A549 (cell line): ENCODE measurements around the gene TMEM37. TPM values are rescaled to one million over a fixed set of nuclear protein-coding genes. Genes with fewer than 3 reads are reported as not detected.
A peak's percentile ranks its signal among the peaks of the same experiment; 100 is the strongest.

Experiments
- ATAC-seq, 2 experiments: fragments of 200-7000 bp in 1 of 2; fragments of >200 bp in 1 of 2; cut with Nextera tagmentation in 1 of 2; cut with Tn5 transposase in 1 of 2; 3 replicates each; pipeline versions ENCODE4 v1.8.0 to v1.9.1; 2018 to 2020; ENCODE audit warnings: mild to moderate bottlenecking in 1 of 2, moderate library complexity in 1 of 2
- CTCF ChIA-PET: fragments of 300-600 bp; sonication (Branson Sonifier 250); formaldehyde crosslinking; extraction: SDS; loops from one replicate; lab custom pipeline; 2021; ENCODE audit warnings: antibody characterized with exemption, inconsistent platforms; lab: Yijun Ruan, JAX
- POLR2A ChIA-PET: fragments of 350-600 bp; formaldehyde crosslinking; extraction: SDS; loops from one replicate; lab custom pipeline; 2021; ENCODE audit warnings: antibody characterized with exemption, inconsistent platforms; lab: Yijun Ruan, JAX
- DNase-seq, 2 experiments: peaks; one replicate each; pipeline versions ENCODE4 v3.0.0 to v3.0.0-alpha.2; 2011 to 2016; ENCODE audit warnings: low read depth in 1 of 2, low spot score in 1 of 2
- FAIRE-seq: peaks from 2 replicates; lab custom pipeline; 2011; peaks lifted over from hg19 to GRCh38; lab: Jason Lieb, UNC
- H3K27ac ChIP-seq, 2 experiments: fragments of >200 bp; sonication (Bioruptor Twin); formaldehyde crosslinking; 3 replicates each; pipeline ENCODE4 v1.5.1; 2016 to 2017
- H3K4me1 ChIP-seq: fragments of >200 bp; sonication (Bioruptor Twin); formaldehyde crosslinking; 3 replicates; pipeline ENCODE4 v1.6.1; 2016
- H3K4me2 ChIP-seq: fragments of >200 bp; sonication (Bioruptor Twin); formaldehyde crosslinking; 3 replicates; pipeline ENCODE4 v1.6.1; 2016
- H3K4me3 ChIP-seq: fragments of >200 bp; sonication (Bioruptor Twin); formaldehyde crosslinking; 3 replicates; pipeline ENCODE4 v1.5.1; 2016
- H3K9me3 ChIP-seq: fragments of >200 bp; sonication (Bioruptor Twin); formaldehyde crosslinking; 3 replicates; pipeline ENCODE4 v1.6.1; 2016
- ATOH8 ChIP-seq: fragments of 250-450 bp; sonication (Bioruptor Pico); IDR thresholded peaks from 2 replicates; pipeline ENCODE4 v1.5.0; 2020; ENCODE audit warnings: low read depth, mild to moderate bottlenecking, moderate library complexity
- BCL3 ChIP-seq: fragments of >200 bp; sonication (Bioruptor Twin); formaldehyde crosslinking; IDR thresholded peaks from 3 replicates; pipeline ENCODE4 v1.6.1; 2016
- CBX2 ChIP-seq: fragments of 200-600 bp; sonication (generic); IDR thresholded peaks from 2 replicates; pipeline ENCODE4 v1.6.1; 2016; ENCODE audit warnings: low read depth, mild to moderate bottlenecking, borderline replicate concordance
- HOXA7 ChIP-seq: fragments of 250-450 bp; sonication (Bioruptor Pico); IDR thresholded peaks from 2 replicates; pipeline ENCODE4 v1.5.0; 2020; ENCODE audit warnings: mild to moderate bottlenecking, moderate library complexity
- KDM1A ChIP-seq: fragments of 200-600 bp; sonication (generic); IDR thresholded peaks from 2 replicates; pipeline ENCODE4 v1.6.1; 2016; ENCODE audit warnings: low read depth, mild to moderate bottlenecking
- NPAS2 ChIP-seq: fragments of 250-450 bp; sonication (Bioruptor Pico); IDR thresholded peaks from 2 replicates; pipeline ENCODE4 v1.8.0; 2022; ENCODE audit warnings: mild to moderate bottlenecking, moderate library complexity, borderline replicate concordance
- NR3C1 ChIP-seq: fragments of >200 bp; sonication (Bioruptor Twin); formaldehyde crosslinking; IDR thresholded peaks from 3 replicates; pipeline ENCODE4 v1.6.1; 2017
- POLR2A ChIP-seq: IDR thresholded peaks from 2 replicates; pipeline ENCODE4 v1.6.1; 2012; ENCODE audit warnings: mild to moderate bottlenecking, low read length
- RCOR1 ChIP-seq: fragments of 150-350 bp; IDR thresholded peaks from 2 replicates; pipeline ENCODE4 v1.6.1; 2014; ENCODE audit warnings: antibody characterized with exemption, low read length, low read depth
- ZNF302 ChIP-seq: fragments of 250-450 bp; sonication (Bioruptor Pico); IDR thresholded peaks from 2 replicates; pipeline ENCODE4 v1.9.0; 2021; ENCODE audit warnings: inconsistent platforms, mild to moderate bottlenecking, moderate library complexity
- WGBS: methylation state at CpG from one replicate; pipeline ENCODE4 v1.1.6; 2017; ENCODE audit errors: missing lambda C conversion rate; 5-methylcytosine and 5-hydroxymethylcytosine counted together
- polyA plus RNA-seq, 4 experiments: library from polyadenylated mRNA; depleted of rRNA in 3 of 4; stranded (reverse); fragments of >200 nt; fragmentation: RNase III in 1 of 4; extraction: RNeasy Plus Mini Kit Qiagen cat#74134 plus additional on column Dnase treatment in 1 of 4; gene quantifications; 2 replicates in 3 of 4; 3 replicates in 1 of 4; pipeline ENCODE4 v1.2.3, GENCODE V29; 2011 to 2017

Gene TMEM37
- polyA plus RNA-seq, 2 of the 4 experiments (the other 2 are of a cell fraction): 5.1 to 7.5 TPM

- peaks cover 31% of the 10 kb centered on the region for H3K4me1 ChIP-seq
- no peak overlapping the region; a peak in 1 of 6 replicates for H3K27ac ChIP-seq
- no peak for ATAC-seq
- FAIRE-seq: no peak
- 97% methylated on average over 12 of the region's 17 CpGs for WGBS
- CTCF ChIA-PET: interaction anchor here (0.6 to 2.6 kb wide), 3 partner anchors 26 to 43 kb away, joined by 3 to 13 read pairs (median 4); no protein-coding TSS in a partner anchor
- POLR2A ChIA-PET: no interaction called here
- peak overlapping the region; percentile 65 for H3K4me2 ChIP-seq
- H3K9me3 ChIP-seq: no peaks in the 10 kb centered on the region
- no peak for DNase-seq
- H3K4me3 ChIP-seq: no peak overlapping the region
- 0 out of 2 replicates have a peak, but pooled peaks have one; percentile 45 for TF ChIP-seq KDM1A
- TF ChIP-seq CBX2: no peak
These were observed 1.3 kb downstream of the TMEM37 start for GRCh38 chr2:119432851-119433522.

GRCh38 chr2:119433636-119434327 lies 2.1 kb downstream of the TMEM37 start:
- ChIA-PET POLR2A (no interaction called here), CTCF (interaction anchor here (0.6 to 2.7 kb wide), 6 partner anchors 13 to 43 kb away, joined by 3 to 13 read pairs (median 4); no protein-coding TSS in a partner anchor)
- no peaks in the 10 kb centered on the region for H3K9me3 ChIP-seq
- DNase-seq (no peak), FAIRE-seq (no peak)
- no peak overlapping the region for H3K4me3 ChIP-seq
- 80% methylated on average over 10 of the region's 10 CpGs for WGBS
- TF ChIP-seq NPAS2 (CRISPR knock-in tag) (no peak), KDM1A (no peak), ATOH8 (CRISPR knock-in tag) (no peak), BCL3 (no peak)
- TF ChIP-seq, all 56 proteins: peak for 0
- Histone ChIP-seq H3K27ac (no peak overlapping the region; a peak in 1 of 6 replicates), H3K4me2 (no peak overlapping the region; the same call in 2 of the 3 replicates), H3K4me1 (peaks cover 36% of the 10 kb centered on the region)
- no peak for ATAC-seq

- Histone ChIP-seq H3K4me3 (no peak overlapping the region), H3K4me1 (peaks cover 27% of the 10 kb centered on the region), H3K9me3 (no peaks in the 10 kb centered on the region), H3K4me2 (no peak overlapping the region; the same call in 2 of the 3 replicates), H3K27ac (no peak overlapping the region; a peak in 1 of 6 replicates)
- no peak for TF ChIP-seq HOXA7 (CRISPR knock-in tag)
- ATAC-seq (no peak), FAIRE-seq (no peak), DNase-seq (no peak)
- WGBS: 89% methylated on average over 6 of the region's 6 CpGs
- ChIA-PET POLR2A (no interaction called here), CTCF (interaction anchor here (0.8 to 2.7 kb wide), 4 partner anchors 14 to 207 kb away, joined by 3 to 13 read pairs (median 3); no protein-coding TSS in a partner anchor)
These were observed 3.0 kb downstream of the TMEM37 start for GRCh38 chr2:119434664-119435063.

GRCh38 chr2:119435081-119435952 lies 3.7 kb downstream of the TMEM37 start:
- 83% methylated on average over 6 of the region's 6 CpGs for WGBS
- Histone ChIP-seq H3K4me1 (peaks cover 21% of the 10 kb centered on the region), H3K4me3 (no peak overlapping the region), H3K9me3 (no peaks in the 10 kb centered on the region), H3K27ac (no peak overlapping the region; a peak in 1 of 6 replicates), H3K4me2 (no peak overlapping the region; the same call in 2 of the 3 replicates)
- no peak for DNase-seq
- ChIA-PET CTCF (interaction anchor here (1.4 to 2.7 kb wide), 2 partner anchors 41 to 206 kb away, joined by 3 to 13 read pairs; no protein-coding TSS in a partner anchor), POLR2A (no interaction called here)
- ATAC-seq: no peak
- FAIRE-seq: no peak
- TF ChIP-seq NR3C1 (no peak), POLR2A (no peak), RCOR1 (no peak), ZNF302 (CRISPR knock-in tag) (no peak)
